GM21619 (cell line): Measurements from ENCODE around the gene LPAR1.
"Not testable (repeated sequence)": the region's sequence is repeated elsewhere in the genome, so short reads cannot be mapped to it uniquely, and the experiment has no call there.

ENCODE experiments used
- ATAC-seq: cut with Tn5 transposase; IDR thresholded peaks from one replicate; pipeline ENCODE4 v1.9.1; 2021; ENCODE audit not compliant: unreplicated experiment

The LPAR1 gene

DNA sequence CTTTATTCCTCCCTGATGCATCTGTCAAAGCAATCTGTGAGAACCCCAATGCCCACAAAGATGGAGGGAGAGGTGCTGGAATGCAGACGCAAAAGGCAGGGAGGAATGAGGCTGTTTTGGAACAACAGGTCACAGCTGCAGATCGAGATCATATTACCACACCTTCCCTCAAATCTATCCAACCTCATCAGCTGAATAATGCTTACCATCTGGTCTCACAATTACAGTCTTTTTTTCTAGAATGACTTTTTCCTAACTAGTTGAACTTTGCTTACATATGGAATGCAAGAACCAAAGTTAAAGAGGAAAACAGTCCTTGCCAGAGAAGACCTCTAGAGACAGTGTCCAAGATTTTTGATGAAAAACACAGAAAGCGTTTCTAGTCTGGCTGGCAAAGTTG lies 158.1 kb downstream of the LPAR1 start:
- no peak for ATAC-seq

DNA sequence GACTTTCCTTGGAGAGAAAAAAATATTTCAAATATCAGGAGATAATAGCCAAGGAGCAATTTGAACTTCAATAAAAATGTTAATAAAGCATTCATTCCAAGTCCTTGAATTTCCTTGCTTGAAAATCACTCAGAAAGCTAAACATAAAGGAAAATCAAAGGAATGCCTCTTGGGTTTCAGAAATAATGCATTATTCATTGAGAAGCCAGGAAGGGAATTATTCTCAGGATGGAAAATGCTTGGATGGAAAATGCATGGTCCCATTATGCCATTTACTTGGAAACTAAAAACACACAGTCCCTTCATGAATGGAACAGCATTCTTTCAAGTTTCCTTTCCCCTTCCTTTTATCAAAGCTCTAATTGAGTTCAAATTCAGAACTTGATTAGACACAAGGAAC lies 160.9 kb downstream of the LPAR1 start:
- no peak for ATAC-seq

DNA sequence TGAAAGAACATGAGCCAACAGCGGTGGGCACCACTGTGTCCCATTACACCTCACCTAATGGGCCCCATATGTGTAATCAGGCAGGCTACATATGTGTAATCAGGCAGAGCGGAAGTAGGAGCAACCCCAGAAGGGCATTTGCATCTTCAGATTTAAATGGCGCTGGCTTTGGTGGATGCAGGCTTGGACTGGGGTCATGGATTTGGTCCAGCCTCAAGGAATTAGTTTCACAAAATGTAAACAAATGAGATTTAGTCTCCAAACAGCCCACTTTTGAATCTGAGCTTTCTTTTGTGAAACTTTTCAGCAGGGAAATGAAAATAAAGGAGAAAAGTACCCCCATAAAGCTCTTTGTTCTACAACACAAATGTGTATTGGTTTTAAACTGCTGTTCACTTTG lies 161.3 kb downstream of the LPAR1 start:
- no peak for ATAC-seq

DNA sequence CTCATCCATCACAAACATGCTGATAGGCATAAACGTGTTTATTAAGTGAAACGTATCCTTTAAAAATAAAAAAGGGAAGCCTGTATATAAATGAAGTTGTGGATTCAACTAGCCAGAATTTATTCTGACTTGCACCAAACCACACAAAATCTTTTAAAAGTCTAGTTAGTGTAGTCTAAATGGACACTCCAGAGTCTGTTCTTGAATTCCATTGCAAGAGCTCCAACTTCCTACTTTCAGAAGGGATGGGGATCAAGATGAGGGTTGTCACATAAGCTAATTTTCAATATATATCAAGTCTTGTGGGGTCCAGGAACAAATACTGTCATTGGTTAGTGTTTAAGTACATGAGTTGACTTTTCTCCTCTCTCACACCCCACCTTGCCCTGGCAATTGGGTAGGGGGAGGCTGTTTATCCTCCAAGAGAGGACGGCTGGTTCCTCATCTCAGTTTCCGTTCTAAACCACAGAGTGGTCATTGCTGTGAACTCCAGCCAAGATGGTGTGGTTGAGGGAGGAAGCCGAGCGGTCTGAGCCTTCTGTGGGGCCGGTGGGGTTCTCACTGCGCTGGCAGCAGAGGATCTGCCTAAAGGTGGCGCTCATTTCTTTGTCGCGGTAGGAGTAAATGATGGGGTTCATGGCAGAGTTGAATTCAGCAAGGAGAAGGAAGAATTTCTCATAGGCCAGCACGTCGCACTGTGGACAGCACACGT lies 163.2 kb downstream of the LPAR1 start:
- ATAC-seq, result peak; percentile 78

DNA sequence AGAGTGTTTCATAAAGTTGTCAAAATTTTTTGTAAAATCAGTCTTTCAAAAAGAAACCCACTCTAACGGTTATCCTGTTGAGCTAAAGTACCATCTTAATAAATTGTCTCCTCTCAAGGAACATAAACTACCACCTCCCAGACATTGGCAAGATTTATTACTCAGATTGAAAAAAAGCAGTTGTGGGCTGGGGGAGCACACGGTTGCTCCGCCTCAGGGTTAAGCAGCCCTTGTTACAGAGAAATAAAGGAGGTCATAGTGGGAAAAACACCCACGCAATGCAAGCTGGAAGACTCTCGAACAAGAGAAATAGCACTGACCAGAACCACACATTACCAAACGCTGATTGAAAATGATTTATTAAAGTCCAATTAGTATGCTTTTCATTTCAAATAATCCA lies 165.3 kb downstream of the LPAR1 start:
- ATAC-seq, result no peak

DNA sequence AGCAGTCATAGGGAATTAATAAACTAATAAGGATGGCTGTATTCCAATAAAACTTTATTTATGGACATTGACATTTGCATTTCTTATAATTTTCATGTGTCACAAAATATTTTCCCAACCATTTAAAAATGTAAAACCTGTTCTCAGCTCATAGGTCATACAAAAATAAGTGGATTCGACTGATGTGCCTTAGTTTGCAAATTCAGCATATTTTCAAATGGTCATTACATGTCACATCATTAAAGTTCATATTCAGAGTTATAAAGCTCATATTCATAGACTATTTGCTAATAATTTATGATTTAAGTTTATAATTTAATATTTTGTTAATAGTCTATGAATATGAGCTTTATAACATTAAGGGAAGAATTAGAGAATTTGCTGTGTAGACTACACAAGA lies 166.5 kb downstream of the LPAR1 start:
- ATAC-seq, result no peak

DNA sequence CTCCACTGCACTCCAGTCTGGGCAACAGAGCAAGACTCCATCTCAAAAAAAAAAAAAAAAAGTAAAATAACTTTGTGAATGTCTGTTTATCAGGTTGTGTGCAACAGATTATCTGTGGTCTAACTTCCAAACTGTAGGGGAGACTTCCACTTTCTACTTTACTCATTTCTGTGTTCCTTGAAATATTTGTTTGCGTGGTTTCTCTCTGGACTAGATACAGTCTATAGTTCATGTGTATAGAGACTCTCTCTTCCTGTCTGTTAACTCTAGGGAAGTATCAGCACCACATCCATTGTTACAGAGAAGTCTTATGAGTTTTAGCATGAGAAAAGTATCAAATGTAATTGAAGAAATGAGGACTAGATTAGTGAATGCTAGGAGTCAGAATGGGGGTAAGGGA lies 168.3 kb downstream of the LPAR1 start:
- ATAC-seq, result no peak

DNA sequence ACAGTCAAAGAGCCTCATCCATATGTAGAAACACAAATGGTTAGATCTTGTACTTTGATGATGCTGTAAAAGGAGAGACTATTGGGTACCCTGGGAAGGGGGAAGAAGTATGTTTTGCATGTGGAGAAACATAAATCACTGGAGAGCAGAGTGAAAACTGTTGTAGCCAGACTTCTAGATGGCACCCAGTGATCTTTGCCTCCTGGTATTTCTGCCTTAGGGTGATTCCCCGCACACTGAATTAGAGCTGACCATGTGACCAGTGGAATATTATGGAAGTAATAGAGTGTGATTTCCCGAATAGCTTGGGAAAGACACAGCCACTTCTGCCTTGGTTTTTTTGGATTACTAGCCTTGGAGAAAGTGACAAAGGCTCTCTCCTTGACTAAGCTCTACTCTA lies 174.3 kb downstream of the LPAR1 start:
- no peak for ATAC-seq

DNA sequence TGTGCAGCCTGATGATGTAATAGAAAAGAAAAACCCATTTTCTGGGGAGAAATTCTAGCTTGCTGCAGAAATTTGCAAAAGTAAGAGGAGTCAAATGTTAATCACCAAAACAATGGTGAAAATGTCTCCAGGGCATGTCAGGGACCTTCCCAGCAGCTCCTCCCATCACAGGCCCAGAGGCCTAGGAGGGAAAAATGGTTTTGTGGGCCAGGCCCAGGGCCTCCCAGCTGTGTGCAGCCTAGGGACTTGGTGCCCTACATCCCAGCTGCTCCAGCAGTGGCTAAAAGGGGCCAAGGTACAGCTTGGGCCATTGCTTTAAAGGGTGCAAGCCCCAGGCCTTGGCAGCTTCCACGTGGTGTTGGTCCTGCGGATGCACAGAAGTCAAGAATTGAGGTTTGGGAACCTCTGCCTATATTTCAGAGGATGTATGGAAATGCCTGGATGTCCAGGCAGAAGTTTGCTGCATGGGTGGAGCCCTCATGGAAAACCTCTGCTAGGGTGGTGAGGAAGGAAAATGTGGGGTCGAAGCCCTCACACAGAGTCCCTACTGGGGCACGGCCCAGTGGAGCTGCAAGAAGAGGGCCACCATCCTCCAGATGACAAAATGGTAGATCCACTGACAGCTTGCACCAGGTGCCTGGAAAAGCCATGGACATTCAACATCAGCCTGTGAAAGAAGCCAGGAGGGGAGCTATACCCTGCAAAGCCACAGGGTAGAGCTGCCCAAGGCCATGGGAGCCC lies 176.7 kb downstream of the LPAR1 start:
- not testable (repeated sequence) for ATAC-seq

DNA sequence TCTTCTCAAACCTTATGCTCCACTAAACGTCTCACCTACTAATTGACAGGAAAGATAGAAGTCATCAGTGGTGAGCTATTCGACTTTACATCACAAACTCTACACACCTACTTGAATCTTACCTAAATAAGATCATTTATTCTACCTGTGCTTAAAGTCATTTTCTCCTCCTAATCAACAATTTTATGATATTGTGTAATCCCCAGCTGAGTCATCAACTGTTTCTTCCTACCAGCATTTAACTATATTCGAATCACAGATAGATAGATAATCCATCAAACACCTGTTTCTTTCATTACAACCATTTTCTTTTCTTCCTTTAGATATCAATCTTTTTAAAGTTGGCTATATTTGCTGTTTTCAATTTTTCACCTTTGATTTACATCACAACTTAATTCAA lies 181.5 kb downstream of the LPAR1 start:
- no peak for ATAC-seq

DNA sequence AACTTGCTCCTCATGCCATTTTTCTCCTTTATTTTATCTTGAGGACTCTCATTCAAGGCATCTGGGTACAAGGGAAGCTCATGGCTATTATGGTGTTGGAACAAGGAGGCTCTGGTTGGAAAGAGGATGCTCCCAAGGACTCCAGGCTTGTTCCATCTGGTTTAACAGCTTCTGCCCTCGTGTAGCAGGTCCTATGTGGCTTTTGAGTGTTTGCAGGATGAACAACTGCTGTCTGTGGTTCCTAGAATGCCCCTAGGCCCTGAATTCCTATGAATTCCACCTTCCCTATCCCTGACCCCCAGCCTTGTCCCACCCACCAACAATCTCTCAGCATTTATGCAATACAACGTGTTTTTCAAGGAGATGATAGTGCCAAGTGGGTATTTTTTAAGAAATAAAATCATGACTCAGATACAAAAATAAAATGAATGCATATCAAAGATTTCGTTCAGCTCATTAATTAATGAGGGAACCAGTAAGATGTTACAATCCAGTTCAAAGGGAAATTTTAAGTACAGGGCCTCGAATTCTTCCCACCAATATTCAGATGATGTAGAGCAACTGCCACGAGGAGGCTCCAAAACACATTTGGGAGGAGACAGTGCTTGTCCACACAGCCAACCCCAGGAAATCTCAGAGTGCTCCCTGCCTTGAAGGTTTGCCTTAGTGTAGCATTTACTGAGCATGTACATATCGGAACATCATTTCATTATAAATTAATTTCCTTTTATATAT lies 187.7 kb downstream of the LPAR1 start:
- ATAC-seq, result no peak

DNA sequence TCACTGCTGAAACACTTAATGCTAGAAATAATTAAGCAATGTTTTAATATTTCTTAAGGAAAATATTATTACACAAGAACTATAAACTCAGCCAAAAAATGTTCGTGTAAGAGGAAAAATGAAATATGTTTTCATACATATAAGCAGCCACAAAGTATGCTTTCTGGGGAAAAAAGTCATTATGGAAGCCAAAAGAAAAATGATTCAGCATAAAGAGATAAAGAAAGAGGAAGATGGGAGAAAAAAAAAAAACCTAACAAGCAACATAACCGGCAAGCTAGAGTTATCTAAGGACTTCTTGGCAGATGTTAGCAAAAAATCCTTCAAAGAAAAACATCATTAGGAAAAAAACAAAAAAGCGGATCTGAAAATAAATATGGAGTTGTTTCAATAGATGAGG lies 190.6 kb downstream of the LPAR1 start:
- ATAC-seq, result no peak

DNA sequence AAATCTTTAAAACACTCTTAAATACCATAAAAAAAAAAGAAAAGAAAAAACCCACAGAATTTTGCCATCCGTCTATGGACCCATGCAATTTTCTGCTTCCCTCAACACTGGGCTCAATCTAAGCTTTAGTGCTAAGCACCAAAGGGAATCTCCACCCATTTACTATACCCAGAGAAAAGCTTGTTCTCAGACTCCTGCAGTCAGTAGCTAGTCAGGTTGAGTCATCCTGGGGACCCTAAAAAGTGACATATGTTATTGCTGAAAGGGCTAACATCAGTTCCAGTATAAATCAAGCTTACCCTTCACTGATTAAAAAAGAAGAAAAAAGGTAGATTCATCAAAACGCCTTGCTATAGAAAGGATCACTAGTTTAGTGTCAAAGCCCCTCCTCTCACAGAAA lies 192.1 kb downstream of the LPAR1 start:
- ATAC-seq, result no peak

DNA sequence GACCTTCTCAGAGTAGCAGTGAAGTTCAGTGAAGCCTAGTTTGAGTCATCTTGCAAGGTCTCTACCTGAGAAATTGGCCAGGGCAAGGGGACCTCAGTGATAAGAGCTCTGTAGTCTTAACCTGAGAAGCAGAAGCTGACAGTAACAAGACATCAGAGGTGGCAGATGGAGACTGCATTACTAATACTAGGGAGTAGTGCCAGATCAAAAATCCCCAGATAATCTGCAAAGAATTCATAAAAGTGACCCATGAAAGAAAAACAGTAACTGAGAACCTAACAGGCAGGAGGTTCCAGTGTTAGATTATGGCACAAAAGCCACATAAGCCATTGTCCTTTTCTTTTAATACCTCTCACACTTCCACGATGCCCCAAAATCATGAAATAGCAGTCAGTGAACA lies 194.1 kb downstream of the LPAR1 start:
- no peak for ATAC-seq

DNA sequence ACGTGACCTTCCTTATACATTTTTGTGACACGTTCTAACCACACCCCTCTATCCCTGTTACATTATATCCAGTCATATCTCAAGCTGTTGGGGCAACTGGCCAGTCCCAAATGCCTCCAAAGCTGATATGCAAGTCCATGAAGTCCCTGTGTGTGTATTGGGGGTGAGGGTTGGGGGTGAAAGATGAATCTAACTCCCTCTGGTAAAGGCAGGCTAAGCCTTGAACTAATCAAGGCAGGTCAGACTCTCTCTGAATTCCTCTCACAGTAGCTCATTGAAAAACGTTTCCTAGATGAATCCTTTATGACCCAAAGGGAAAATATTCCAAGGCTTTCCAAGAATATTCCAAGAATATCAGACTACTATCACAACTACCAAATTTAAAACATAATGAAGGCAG lies 195.3 kb downstream of the LPAR1 start:
- ATAC-seq, result no peak

DNA sequence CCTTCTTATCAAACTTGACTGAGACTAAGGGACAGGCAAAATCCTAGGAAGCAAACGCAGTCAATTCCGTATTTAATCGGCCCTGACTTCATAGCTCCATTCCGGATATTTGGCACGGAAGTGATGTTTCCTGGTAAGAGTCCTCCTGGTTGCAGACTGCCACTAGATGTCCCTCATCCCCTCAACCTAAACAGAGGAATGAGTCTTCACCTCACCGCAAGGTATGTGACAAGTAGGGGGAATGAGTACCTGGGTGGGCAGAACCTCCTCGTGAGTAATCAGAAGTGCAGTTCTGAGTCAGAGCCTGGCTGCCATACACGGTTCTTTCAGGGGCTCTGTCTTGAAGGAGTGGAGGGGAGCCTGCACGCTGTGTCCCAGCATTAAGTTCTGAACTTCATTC lies 196.1 kb downstream of the LPAR1 start:
- ATAC-seq, result no peak

DNA sequence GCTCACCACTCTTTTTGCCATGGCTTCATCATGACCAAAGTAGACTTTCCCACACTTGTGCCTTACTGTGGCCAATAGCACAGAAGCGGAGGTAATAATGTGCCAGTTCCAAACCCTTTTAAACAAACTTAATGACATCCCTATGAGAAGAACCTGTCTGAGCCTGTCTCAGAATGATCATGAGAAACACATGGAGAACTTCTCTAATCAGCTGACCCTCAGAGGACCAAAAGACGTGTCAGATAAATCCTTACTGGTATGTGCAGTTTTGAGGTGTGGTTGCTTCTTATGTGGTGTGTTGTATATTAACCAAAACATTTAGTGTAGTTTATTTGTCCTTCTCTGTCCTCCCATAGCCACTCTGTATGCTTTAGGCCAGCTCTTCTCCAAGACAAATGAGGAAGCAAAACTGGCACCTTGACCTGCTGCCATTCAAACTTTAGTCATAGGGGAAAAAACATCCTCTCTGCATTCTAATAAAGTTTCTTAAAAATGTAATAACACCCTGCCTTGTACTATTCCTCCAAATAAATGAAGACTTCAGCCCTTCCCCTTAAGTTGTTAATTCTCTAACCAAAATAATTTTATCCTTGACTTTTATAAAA lies 200.8 kb downstream of the LPAR1 start:
- ATAC-seq, result peak; percentile 66

DNA sequence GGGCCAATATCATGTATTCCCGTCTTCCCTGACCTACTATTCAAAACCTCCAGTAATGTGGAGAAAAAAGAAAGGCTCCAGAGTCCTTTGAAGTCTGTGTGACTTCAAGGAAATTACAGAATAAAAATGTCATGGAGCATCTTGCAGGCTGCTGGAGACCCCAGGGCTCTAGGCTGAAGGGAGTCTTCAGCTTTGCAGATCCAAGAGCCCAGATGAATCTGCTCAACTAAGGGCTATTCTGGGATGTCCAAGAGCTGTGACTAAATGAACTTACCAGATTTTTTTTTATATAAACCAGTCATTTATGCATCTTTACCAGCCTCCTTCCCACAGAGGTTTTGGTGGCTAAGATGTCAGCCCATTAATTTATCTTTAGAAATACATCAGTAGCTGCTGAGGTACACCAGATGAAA lies 202.4 kb downstream of the LPAR1 start:
- no peak for ATAC-seq

DNA sequence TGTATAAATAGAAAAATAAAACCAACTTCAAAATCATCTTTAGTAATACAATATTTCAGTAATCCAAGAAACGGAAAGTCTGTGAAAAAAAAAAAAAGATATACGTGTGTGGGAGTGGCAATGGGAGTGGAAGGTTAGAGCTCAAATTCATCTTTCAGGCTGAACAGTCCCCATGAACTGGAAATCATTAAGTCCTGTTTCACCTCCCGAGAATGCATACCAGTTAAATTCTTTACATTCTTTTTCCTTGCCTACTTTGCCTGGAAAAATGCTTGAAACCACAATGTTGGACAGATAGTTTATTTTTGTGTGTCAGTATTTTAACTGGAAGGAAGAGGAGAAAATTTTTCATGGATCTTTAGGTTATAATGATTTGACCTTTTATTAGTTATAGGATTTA lies 202.9 kb downstream of the LPAR1 start:
- ATAC-seq, result no peak

DNA sequence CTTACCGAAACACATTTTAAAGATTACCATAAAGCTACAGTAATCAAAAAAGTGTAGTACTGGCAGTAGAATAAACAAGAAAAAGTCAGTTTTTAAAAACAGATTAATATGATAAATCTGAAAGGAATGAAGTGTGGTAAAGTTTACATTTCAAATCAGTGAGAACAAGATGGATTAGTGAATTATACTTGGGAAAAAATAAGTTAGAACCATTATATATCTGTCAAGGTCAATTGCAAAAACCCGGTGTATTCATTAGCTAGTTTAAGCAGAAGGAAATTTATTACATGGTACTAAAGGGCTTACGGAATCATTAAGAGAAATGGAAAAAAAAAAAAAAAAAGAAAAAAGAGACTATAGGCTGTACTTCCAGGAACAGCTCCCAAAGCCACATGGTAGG lies 205.3 kb downstream of the LPAR1 start:
- no peak for ATAC-seq

DNA sequence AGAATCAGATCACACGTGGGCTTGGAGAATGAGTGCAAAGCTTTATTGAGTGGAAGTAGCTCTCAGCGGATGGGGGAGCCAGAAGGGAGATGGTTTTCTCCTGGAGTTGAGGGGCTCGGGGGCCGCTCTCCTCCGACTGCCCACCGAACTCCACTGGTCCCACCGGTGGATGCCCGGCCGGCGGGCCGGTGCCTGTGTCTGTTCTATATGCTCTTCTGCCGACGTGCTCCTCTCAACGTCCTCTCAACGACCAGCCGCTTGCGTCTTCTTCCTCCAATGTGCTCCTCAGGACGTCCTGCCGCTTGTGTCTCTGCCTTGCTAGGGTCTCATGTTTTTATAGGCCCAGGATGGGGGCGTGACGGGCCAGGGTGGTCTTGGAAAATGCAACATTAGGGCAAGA lies 207.8 kb downstream of the LPAR1 start:
- ATAC-seq, result no peak

DNA sequence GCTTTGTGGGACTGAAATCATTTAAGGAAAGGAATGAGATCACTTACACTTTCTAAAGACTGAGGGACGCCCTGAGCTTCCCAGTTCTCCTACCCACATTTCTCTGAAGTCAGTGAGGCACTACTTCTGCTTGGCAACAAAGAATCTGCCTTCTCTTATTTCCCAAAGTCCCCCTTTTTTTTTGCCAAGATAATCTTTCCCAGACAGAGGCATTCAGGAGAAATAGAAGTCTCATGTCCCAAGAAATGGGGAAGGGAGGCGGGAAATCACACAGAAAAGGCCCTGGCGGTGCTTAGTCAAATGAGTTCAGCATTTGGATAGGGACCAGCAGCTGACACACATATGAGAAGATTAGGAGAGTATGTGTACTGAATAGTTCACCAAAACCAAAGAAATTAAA lies 210.0 kb downstream of the LPAR1 start:
- no peak for ATAC-seq
